HepG2 (cell line): ENCODE results near the gene CYSTM1. TPM values are rescaled to one million over a fixed set of nuclear protein-coding genes. Genes with fewer than 3 reads are reported as not detected.

ENCODE experiments used
- HINFP ChIP-seq: sonication (generic); formaldehyde crosslinking; IDR thresholded peaks from 2 replicates; pipeline ENCODE4 v1.4.0; 2020; ENCODE audit warnings: low read depth, mild to moderate bottlenecking, missing genetic modification reagents
- HNF1B ChIP-seq: sonication (generic); formaldehyde crosslinking; IDR thresholded peaks from 2 replicates; pipeline ENCODE4 v1.5.1; 2020; ENCODE audit warnings: mild to moderate bottlenecking, moderate library complexity, missing genetic modification reagents
- HOXA7 ChIP-seq: sonication (generic); formaldehyde crosslinking; IDR thresholded peaks from 2 replicates; pipeline ENCODE4 v1.8.1; 2022; ENCODE audit warnings: mild to moderate bottlenecking, missing genetic modification reagents, moderate library complexity
- KAT7 ChIP-seq: IDR thresholded peaks from 2 replicates; pipeline ENCODE4 v1.6.1; 2018; ENCODE audit warnings: borderline replicate concordance, missing compliant biosample characterization
- NCOR1 ChIP-seq: fragments of 200-600 bp; sonication (generic); IDR thresholded peaks from 2 replicates; pipeline ENCODE4 v1.7.0; 2017; ENCODE audit warnings: antibody characterized with exemption, low read length, borderline replicate concordance
- NR3C1 ChIP-seq: sonication (generic); formaldehyde crosslinking; IDR thresholded peaks from 2 replicates; pipeline ENCODE4 v1.4.0; 2020; ENCODE audit warnings: missing genetic modification reagents
- PATZ1 ChIP-seq: sonication (generic); formaldehyde crosslinking; IDR thresholded peaks from 2 replicates; pipeline ENCODE4 v1.4.0; 2020; ENCODE audit warnings: missing genetic modification reagents
- RCOR2 ChIP-seq: IDR thresholded peaks from 2 replicates; pipeline ENCODE4 v1.6.1; 2016; ENCODE audit warnings: missing biosample characterization, missing genetic modification reagents
- SNAPC2 ChIP-seq: sonication (generic); formaldehyde crosslinking; IDR thresholded peaks from 2 replicates; pipeline ENCODE4 v1.8.1; 2022; ENCODE audit warnings: mild to moderate bottlenecking, missing genetic modification reagents
- SOX5 ChIP-seq: IDR thresholded peaks from 2 replicates; pipeline ENCODE4 v1.6.1; 2016; ENCODE audit warnings: borderline replicate concordance
- TBP ChIP-seq: sonication (generic); formaldehyde crosslinking; IDR thresholded peaks from 2 replicates; pipeline ENCODE4 v1.5.0; 2020; ENCODE audit warnings: missing genetic modification reagents
- TGIF2 ChIP-seq: IDR thresholded peaks from 2 replicates; pipeline ENCODE4 v1.6.1; 2016; ENCODE audit warnings: control low read depth, missing compliant biosample characterization
- ZBTB37 ChIP-seq: sonication (generic); formaldehyde crosslinking; IDR thresholded peaks from 2 replicates; pipeline ENCODE4 v1.4.0; 2020; ENCODE audit warnings: mild to moderate bottlenecking, missing genetic modification reagents
- ZNF343 ChIP-seq: sonication (generic); formaldehyde crosslinking; IDR thresholded peaks from 2 replicates; pipeline ENCODE4 v1.4.0; 2020; ENCODE audit warnings: mild to moderate bottlenecking, missing genetic modification reagents
- ZNF644 ChIP-seq: IDR thresholded peaks from 2 replicates; pipeline ENCODE4 v1.6.1; 2016; ENCODE audit warnings: low read depth
- ZNF710 ChIP-seq: sonication (generic); formaldehyde crosslinking; IDR thresholded peaks from 2 replicates; pipeline ENCODE4 v1.5.0; 2020; ENCODE audit warnings: mild to moderate bottlenecking, missing genetic modification reagents, borderline replicate concordance
- ZSCAN29 ChIP-seq: sonication (generic); formaldehyde crosslinking; conservative IDR thresholded peaks from 2 replicates; pipeline ENCODE4 v1.4.0; 2020; ENCODE audit warnings: mild to moderate bottlenecking, missing genetic modification reagents
- polyA plus RNA-seq, 8 experiments: library from polyadenylated mRNA; depleted of rRNA in 3 of 8; stranded (reverse) in 7 of 8; unstranded in 1 of 8; fragments of >200 nt; fragmentation: Illumina TruSeq in 4 of 8; extraction: Trizol in 4 of 8; gene quantifications; 2 replicates each; pipeline versions ENCODE4 v1.2.1 to v1.2.3, GENCODE V29; 2011 to 2016; ENCODE audit warnings: low read depth in 4 of 8, missing spikeins in 1 of 8, mixed read lengths in 1 of 8; ENCODE audit not compliant: insufficient read depth in 1 of 8
- total RNA-seq, 5 experiments: library from RNA; depleted of rRNA; stranded (reverse); fragments of >200 nt; fragmentation: Illumina TruSeq; extraction: Trizol; gene quantifications; 2 replicates each; pipeline ENCODE4 v1.2.3, GENCODE V29; 2016; ENCODE audit warnings: low read depth in 1 of 5

Gene CYSTM1
- total and polyA plus RNA-seq, 2 of the 13 experiments (the other 11 are each of a cell fraction or from before 2014, with no cell fraction given): 40.0 to 73.4 TPM

GRCh38 chr5:140219068-140219991 lies 44.3 kb downstream of the CYSTM1 start (continued):
- TF ChIP-seq ZNF710 (CRISPR knock-in tag) (peak; percentile 59; the same call in 1 of the 2 replicates), HOXA7 (CRISPR knock-in tag) (no peak), TBP (CRISPR knock-in tag) (no peak), KAT7 (0 out of 2 replicates have a peak, but pooled peaks have one; percentile 39), TGIF2 (CRISPR knock-in tag) (peak; percentile 54; the same call in 1 of the 2 replicates), HNF1B (CRISPR knock-in tag) (no peak; the same call in 1 of the 2 replicates), PATZ1 (peak; percentile 34; the same call in 1 of the 2 replicates), SNAPC2 (CRISPR knock-in tag) (no peak), ZSCAN29 (CRISPR knock-in tag) (peak; percentile 69; the same call in 1 of the 2 replicates), ZNF343 (CRISPR knock-in tag) (no peak), ZBTB37 (CRISPR knock-in tag) (peak; percentile 64; the same call in 1 of the 2 replicates), SOX5 (CRISPR knock-in tag) (peak; percentile 39; the same call in 1 of the 2 replicates), NR3C1 (CRISPR knock-in tag) (no peak), ZNF644 (CRISPR knock-in tag) (0 out of 2 replicates have a peak, but pooled peaks have one; percentile 46), NCOR1 (no peak), HINFP (CRISPR knock-in tag) (no peak), RCOR2 (CRISPR knock-in tag) (peak; percentile 48; the same call in 1 of the 2 replicates)
